ENCODE data around the gene RTRAF. TPM values are rescaled to one million over a fixed set of nuclear protein-coding genes. Genes with fewer than 3 reads are reported as not detected.

Gene RTRAF
- total and polyA plus RNA-seq, 4 donors = 97.7 to 205 (median 168) TPM

DNA sequence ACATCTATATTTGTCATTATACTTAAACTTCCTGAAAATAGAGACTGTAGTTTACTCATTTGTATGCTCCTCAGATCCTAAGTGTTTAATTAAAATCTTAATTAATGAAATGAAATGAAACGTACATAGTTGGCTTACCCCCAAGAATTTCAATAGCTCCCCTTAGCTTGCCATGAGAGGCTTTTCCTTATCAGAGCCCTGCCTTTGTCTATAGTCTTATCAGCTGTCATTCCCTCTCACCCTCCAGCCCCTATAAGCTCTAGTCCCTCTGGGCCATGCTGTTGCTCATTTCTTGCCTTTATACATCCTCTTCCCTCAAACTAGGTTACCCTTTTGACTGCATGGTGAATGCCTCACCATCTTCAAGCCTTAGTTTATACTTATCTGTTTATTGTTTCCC is 1.1 kb upstream of the RTRAF start:
- no peak overlapping the region for H3K27ac ChIP-seq (ENCODE audit: low read depth, low read length)
- no peak for DNase-seq (ENCODE audit: low read depth in 4 of 6, low spot score in 6 of 6)
- peaks cover 4% of the 10 kb centered on the region for H3K4me1 ChIP-seq (ENCODE audit: control insufficient read depth, insufficient read depth, low read length)
- no peaks in the 10 kb centered on the region for H3K27me3 ChIP-seq (ENCODE audit: control insufficient read depth, insufficient read depth, low read length)
- H3K4me3 ChIP-seq (ENCODE audit: low read depth, low read length) = no peak overlapping the region
- WGBS (ENCODE audit: insufficient coverage) = no CpG with 5 or more reads among the region's 1 CpG
- H3K9me3 ChIP-seq (ENCODE audit: control insufficient read depth, insufficient read depth, low read length) = no peaks in the 10 kb centered on the region
- H3K36me3 ChIP-seq (ENCODE audit: control insufficient read depth, insufficient read depth, low read length) = peaks cover 3% of the 10 kb centered on the region

DNA sequence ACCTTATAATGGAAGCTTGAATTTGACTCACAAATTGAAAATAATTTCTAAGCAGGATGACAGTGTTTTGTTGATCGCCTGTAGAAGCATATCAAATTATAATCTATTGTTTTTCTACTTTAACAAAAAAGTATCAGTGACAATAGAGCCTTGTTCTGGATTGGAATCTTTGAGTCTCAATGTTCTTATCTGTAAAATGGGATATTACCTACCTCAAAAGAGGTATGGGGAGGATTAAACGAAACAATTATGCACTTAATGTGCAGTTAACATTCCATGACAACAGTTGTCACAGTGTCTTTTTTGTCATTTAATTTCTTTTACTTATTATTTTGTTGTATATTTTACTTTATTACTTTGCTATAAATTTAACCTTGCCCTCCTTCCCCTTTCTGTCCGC is 1.1 kb downstream of the RTRAF start:
- no CpG with 5 or more reads among the region's 3 CpGs for WGBS (ENCODE audit: insufficient coverage)
- peak overlapping the region; percentile 86 for H3K4me3 ChIP-seq (ENCODE audit: low read depth, low read length)
- no peak for DNase-seq (ENCODE audit: low read depth in 4 of 6, low spot score in 6 of 6)
- H3K9me3 ChIP-seq (ENCODE audit: control insufficient read depth, insufficient read depth, low read length) = no peaks in the 10 kb centered on the region
- no peak overlapping the region for H3K27ac ChIP-seq (ENCODE audit: low read depth, low read length)
- peaks cover 7% of the 10 kb centered on the region for H3K36me3 ChIP-seq (ENCODE audit: control insufficient read depth, insufficient read depth, low read length)
- H3K27me3 ChIP-seq (ENCODE audit: control insufficient read depth, insufficient read depth, low read length) = no peaks in the 10 kb centered on the region
- H3K4me1 ChIP-seq (ENCODE audit: control insufficient read depth, insufficient read depth, low read length) = peaks cover 4% of the 10 kb centered on the region

DNA sequence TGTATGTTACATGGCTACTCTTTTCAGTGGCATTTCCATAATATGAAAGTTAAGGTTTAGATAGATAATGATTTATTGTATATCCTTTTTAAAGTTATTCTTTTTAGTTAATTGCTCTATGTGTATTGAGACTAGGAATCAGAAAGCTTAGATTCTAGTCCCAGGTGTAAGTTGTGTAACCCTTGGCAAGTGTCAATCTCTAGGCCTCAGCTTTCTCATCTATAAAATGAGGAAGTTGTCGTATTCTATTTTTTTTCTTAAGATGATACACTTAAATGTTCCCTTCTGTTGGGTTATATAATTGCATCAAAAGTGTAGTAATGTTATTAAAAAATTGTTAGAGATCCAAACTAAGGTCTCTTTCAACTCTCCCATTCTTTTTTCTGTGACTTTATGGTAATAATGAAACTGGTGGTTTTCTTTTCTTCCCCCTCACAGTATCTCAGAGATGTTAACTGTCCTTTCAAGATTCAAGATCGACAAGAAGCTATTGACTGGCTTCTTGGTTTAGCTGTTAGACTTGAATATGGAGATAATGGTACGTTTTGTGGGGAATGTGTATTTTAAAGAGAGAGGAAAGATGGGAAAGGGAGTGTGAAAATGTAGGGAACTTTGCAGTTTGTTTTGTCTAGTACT is 4.1 kb downstream of the RTRAF start:
- WGBS (ENCODE audit: insufficient coverage) = 82% methylated on average over 2 of the region's 3 CpGs
- DNase-seq (ENCODE audit: low read depth in 4 of 6, low spot score in 6 of 6) = no peak
- peaks cover 4% of the 10 kb centered on the region for H3K4me1 ChIP-seq (ENCODE audit: control insufficient read depth, insufficient read depth, low read length)
- H3K36me3 ChIP-seq (ENCODE audit: control insufficient read depth, insufficient read depth, low read length) = peaks cover 7% of the 10 kb centered on the region
- no peak overlapping the region for H3K4me3 ChIP-seq (ENCODE audit: low read depth, low read length)
- no peak overlapping the region for H3K27ac ChIP-seq (ENCODE audit: low read depth, low read length)
- H3K9me3 ChIP-seq (ENCODE audit: control insufficient read depth, insufficient read depth, low read length) = no peaks in the 10 kb centered on the region
- no peaks in the 10 kb centered on the region for H3K27me3 ChIP-seq (ENCODE audit: control insufficient read depth, insufficient read depth, low read length)

DNA sequence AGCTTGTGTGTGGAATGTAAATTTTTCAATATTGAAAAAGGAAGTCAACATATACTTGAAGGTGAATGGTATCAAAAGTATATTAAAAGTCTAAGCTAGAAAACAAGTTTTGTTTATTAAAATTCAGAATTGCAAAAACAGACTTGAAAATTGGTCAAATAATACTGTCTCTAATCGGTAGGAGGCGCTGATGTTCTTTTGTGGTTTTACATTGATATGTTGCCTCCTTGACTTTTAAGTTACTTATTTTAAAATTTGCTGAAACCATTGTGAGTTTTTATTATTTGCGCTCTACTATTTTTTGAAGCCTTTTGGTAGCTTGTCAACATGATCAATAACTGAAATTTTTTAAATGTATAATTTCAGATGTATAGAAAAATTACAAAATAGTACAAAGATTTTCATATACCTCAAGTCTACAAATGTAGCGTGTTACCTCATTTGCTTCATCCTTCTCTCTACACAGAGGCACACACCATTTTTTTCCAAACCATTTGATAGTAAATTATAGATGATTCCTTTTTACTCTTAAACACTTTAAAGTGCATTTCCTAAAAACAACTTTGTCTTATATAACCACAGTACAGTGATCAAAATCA is 6.9 kb downstream of the RTRAF start:
- Histone ChIP-seq H3K36me3 (ENCODE audit: control insufficient read depth, insufficient read depth, low read length) (peaks cover 7% of the 10 kb centered on the region), H3K9me3 (ENCODE audit: control insufficient read depth, insufficient read depth, low read length) (no peaks in the 10 kb centered on the region), H3K27me3 (ENCODE audit: control insufficient read depth, insufficient read depth, low read length) (no peaks in the 10 kb centered on the region), H3K4me1 (ENCODE audit: control insufficient read depth, insufficient read depth, low read length) (peaks cover 4% of the 10 kb centered on the region), H3K4me3 (ENCODE audit: low read depth, low read length) (no peak overlapping the region), H3K27ac (ENCODE audit: low read depth, low read length) (no peak overlapping the region)
- peak in 3 of 6 donors; percentile 20 to 58 (median 51) for DNase-seq (ENCODE audit: low read depth in 4 of 6, low spot score in 6 of 6)
- WGBS (ENCODE audit: insufficient coverage) = no CpG with 5 or more reads among the region's 4 CpGs

DNA sequence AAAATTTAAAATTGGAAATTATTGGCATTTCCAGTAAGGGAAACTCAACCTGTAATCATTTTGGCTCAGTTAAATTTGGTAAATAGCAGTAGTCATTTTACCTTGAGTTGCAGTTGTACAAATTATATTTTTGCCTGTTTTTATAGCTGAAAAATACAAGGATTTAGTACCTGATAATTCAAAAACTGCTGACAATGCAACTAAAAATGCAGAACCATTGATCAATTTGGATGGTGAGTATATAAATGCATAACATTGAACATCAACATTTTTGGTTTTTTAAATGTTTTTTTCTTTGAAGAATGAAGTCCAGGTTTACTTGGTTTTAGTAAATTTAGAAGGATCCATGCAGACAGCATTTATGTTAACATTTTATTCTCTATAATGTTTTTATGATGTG is 9.0 kb downstream of the RTRAF start:
- no peaks in the 10 kb centered on the region for H3K27me3 ChIP-seq (ENCODE audit: control insufficient read depth, insufficient read depth, low read length)
- H3K36me3 ChIP-seq (ENCODE audit: control insufficient read depth, insufficient read depth, low read length) = peaks cover 9% of the 10 kb centered on the region
- H3K27ac ChIP-seq (ENCODE audit: low read depth, low read length) = no peak overlapping the region
- no peak overlapping the region for H3K4me3 ChIP-seq (ENCODE audit: low read depth, low read length)
- H3K9me3 ChIP-seq (ENCODE audit: control insufficient read depth, insufficient read depth, low read length) = no peaks in the 10 kb centered on the region
- DNase-seq (ENCODE audit: low read depth in 4 of 6, low spot score in 6 of 6) = no peak
- H3K4me1 ChIP-seq (ENCODE audit: control insufficient read depth, insufficient read depth, low read length) = peaks cover 4% of the 10 kb centered on the region

DNA sequence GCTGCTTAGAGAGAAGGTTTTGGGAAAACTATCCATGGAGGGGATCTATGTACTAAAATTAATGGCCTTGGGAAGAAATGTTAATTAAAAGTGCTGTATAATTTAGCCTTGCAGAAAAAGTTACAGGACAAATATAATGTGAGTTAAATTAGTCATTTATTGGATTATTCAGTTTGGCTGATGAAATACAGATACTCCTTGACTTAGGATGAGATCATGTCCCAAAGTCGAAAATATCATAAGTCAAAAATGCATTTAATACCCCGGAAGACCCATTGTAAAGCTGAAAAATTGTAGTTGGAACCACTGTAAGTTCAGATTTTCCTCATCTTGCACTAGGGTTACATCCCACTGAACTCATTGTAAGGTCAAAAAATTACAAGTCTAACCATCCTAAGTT is 9.7 kb downstream of the RTRAF start:
- no CpG with 5 or more reads among the region's 2 CpGs for WGBS (ENCODE audit: insufficient coverage)
- H3K4me1 ChIP-seq (ENCODE audit: control insufficient read depth, insufficient read depth, low read length) = peaks cover 4% of the 10 kb centered on the region

DNA sequence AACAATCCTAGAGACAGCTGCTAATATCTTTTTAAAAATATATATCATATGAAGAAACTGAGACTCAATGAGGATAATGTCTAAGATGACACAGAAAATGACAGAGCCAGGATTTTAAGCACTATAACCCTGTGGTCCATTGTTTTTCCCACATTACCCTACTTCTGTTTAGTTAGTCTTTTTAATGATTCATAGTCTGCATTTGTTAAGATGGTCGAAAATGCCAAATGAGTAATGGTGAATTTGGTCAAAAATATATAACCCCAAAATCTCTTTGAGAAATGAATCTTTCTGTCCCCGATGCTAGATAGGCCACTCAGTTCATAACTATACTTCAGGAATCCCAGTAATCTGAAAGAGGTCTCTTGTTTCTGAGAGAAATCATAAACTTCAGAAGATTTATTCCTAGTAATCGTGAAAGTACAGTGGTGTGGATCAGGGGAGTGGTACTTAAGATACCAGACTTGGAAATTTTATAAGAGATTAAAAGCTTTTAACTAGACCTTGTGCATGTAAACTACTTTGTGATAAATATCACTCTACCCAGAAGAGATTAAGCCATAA is 10.8 kb downstream of the RTRAF start:
- Histone ChIP-seq H3K27me3 (ENCODE audit: control insufficient read depth, insufficient read depth, low read length) (no peaks in the 10 kb centered on the region), H3K27ac (ENCODE audit: low read depth, low read length) (peak overlapping the region; percentile 11), H3K4me1 (ENCODE audit: control insufficient read depth, insufficient read depth, low read length) (peaks cover 4% of the 10 kb centered on the region), H3K36me3 (ENCODE audit: control insufficient read depth, insufficient read depth, low read length) (peaks cover 6% of the 10 kb centered on the region), H3K4me3 (ENCODE audit: low read depth, low read length) (no peak overlapping the region), H3K9me3 (ENCODE audit: control insufficient read depth, insufficient read depth, low read length) (no peaks in the 10 kb centered on the region)
- no peak for DNase-seq (ENCODE audit: low read depth in 4 of 6, low spot score in 6 of 6)
- WGBS (ENCODE audit: insufficient coverage) = no CpG with 5 or more reads among the region's 3 CpGs

More for the DNA sequence above, 9.7 kb downstream of the RTRAF start:
- DNase-seq (ENCODE audit: low read depth in 4 of 6, low spot score in 6 of 6) = no peak
- H3K27me3 ChIP-seq (ENCODE audit: control insufficient read depth, insufficient read depth, low read length) = no peaks in the 10 kb centered on the region
- no peak overlapping the region for H3K4me3 ChIP-seq (ENCODE audit: low read depth, low read length)
- H3K27ac ChIP-seq (ENCODE audit: low read depth, low read length) = no peak overlapping the region
- H3K9me3 ChIP-seq (ENCODE audit: control insufficient read depth, insufficient read depth, low read length) = no peaks in the 10 kb centered on the region
- H3K36me3 ChIP-seq (ENCODE audit: control insufficient read depth, insufficient read depth, low read length) = peaks cover 9% of the 10 kb centered on the region

DNA sequence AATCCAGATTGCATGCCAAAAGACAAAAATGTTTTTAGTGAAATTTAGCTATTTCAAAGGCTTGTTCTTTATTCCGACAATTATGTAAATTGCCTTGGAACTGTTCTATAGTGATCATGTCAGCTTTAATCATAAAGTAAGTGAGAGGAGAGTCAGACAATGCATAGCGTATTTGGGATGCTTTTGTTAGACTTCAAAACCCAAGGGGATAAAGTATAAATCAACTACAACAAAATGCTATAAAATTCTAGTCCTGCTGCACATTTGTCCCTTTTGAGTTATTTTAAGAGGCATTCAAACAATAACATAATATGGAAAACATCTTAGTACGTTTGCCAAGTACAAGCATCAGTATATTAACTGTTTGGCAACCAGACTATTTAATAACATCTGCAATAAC is 11.3 kb downstream of the RTRAF start:
- Histone ChIP-seq H3K27ac (ENCODE audit: low read depth, low read length) (peak overlapping the region; percentile 11), H3K9me3 (ENCODE audit: control insufficient read depth, insufficient read depth, low read length) (no peaks in the 10 kb centered on the region)
- WGBS (ENCODE audit: insufficient coverage) = 60% methylated on average over 1 of the region's 3 CpGs

DNA sequence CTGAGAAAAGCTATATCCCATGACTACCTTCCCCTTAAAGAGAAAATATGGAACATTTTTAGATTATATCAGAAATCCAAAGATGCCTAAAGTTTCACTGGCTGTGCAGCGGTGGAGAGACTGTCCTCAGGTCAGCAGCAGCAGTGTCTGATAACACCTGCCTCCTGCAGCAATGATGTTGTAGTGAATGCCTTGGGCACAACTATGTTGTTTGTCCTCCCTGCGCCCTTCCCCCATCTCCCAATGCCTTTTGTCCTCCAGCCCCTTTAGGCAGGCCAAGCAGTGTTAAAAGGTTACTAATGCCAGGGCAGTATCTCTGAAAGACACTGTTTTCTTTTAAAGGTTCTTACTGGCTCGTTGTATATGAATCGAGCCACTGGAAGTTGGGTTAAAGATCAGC is 13.2 kb downstream of the RTRAF start:
- Histone ChIP-seq H3K4me3 (ENCODE audit: low read depth, low read length) (no peak overlapping the region), H3K27ac (ENCODE audit: low read depth, low read length) (peak overlapping the region; percentile 50), H3K36me3 (ENCODE audit: control insufficient read depth, insufficient read depth, low read length) (peaks cover 8% of the 10 kb centered on the region), H3K9me3 (ENCODE audit: control insufficient read depth, insufficient read depth, low read length) (no peaks in the 10 kb centered on the region), H3K27me3 (ENCODE audit: control insufficient read depth, insufficient read depth, low read length) (no peaks in the 10 kb centered on the region), H3K4me1 (ENCODE audit: control insufficient read depth, insufficient read depth, low read length) (peaks cover 4% of the 10 kb centered on the region)
- peak in 1 of 6 donors; percentile 41 for DNase-seq (ENCODE audit: low read depth in 4 of 6, low spot score in 6 of 6)
- no CpG with 5 or more reads among the region's 4 CpGs for WGBS (ENCODE audit: insufficient coverage)

More for the DNA sequence above, 11.3 kb downstream of the RTRAF start:
- Histone ChIP-seq H3K4me3 (ENCODE audit: low read depth, low read length) (no peak overlapping the region), H3K36me3 (ENCODE audit: control insufficient read depth, insufficient read depth, low read length) (peaks cover 8% of the 10 kb centered on the region), H3K4me1 (ENCODE audit: control insufficient read depth, insufficient read depth, low read length) (peaks cover 4% of the 10 kb centered on the region), H3K27me3 (ENCODE audit: control insufficient read depth, insufficient read depth, low read length) (no peaks in the 10 kb centered on the region)
- no peak for DNase-seq (ENCODE audit: low read depth in 4 of 6, low spot score in 6 of 6)

DNA sequence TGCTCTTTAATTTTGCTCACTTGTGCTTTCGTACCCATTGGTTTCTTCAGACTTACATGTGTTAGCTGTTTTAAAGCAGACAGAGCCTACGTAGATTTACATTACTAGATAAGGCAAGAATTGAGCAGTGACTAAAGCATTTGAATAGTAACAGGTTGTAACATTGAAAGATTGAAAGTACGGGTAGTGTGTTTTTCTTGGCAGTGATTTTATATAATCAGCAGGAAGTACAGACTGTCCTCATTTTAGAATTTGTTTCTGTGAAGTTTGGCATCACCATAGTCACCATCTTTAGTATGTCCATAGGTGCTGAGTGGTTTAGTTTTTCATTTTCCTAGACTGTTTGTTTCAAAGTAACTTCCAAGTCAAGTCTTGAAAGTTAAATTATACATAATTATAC is 14.0 kb downstream of the RTRAF start:
- Histone ChIP-seq H3K4me1 (ENCODE audit: control insufficient read depth, insufficient read depth, low read length) (peaks cover 4% of the 10 kb centered on the region), H3K27me3 (ENCODE audit: control insufficient read depth, insufficient read depth, low read length) (no peaks in the 10 kb centered on the region), H3K36me3 (ENCODE audit: control insufficient read depth, insufficient read depth, low read length) (peaks cover 14% of the 10 kb centered on the region), H3K9me3 (ENCODE audit: control insufficient read depth, insufficient read depth, low read length) (no peaks in the 10 kb centered on the region), H3K27ac (ENCODE audit: low read depth, low read length) (peak overlapping the region; percentile 70), H3K4me3 (ENCODE audit: low read depth, low read length) (no peak overlapping the region)
- 67% methylated on average over 1 of the region's 3 CpGs for WGBS (ENCODE audit: insufficient coverage)
- no peak for DNase-seq (ENCODE audit: low read depth in 4 of 6, low spot score in 6 of 6)
